ENCODE data around the gene BAG3. TPM values are rescaled to one million over a fixed set of nuclear protein-coding genes. Genes with fewer than 3 reads are reported as not detected.

BAG3 gene
- total and polyA plus RNA-seq, 9 of the 15 experiments (the other 6 are each of a cell fraction or from before 2014, with no cell fraction given), result 2.6 to 27.4 (median 7.2) TPM

- TF ChIP-seq MBD1 (CRISPR knock-in tag; IDR thresholded peaks at IDR 0.05) (no peak), ELF4 (CRISPR knock-in tag; IDR thresholded peaks at IDR 0.05) (0 out of 2 replicates have a peak, but pooled peaks have one; percentile 6)
Measured at GRCh38 chr10:119724593-119725516, 73.7 kb downstream of the BAG3 start (continued).

GRCh38 chr10:119725517-119725827 is 74.3 kb downstream of the BAG3 start:
- Histone ChIP-seq H3K36me3 (ENCODE audit: control insufficient read depth, insufficient read depth, low read length) (no peaks in the 10 kb centered on the region), H3K27me3 (ENCODE audit: control insufficient read depth in 2 of 2, insufficient read depth in 2 of 2, low read length in 2 of 2) (no peaks in the 10 kb centered on the region), H3K4me3 (peak overlapping the region; percentile 86), H3K27ac (ENCODE audit: extremely low read depth, low read depth, low read length) (peak overlapping the region; percentile 96), H3K79me2 (ENCODE audit: control insufficient read depth, insufficient read depth, low read length) (peaks cover 14% of the 10 kb centered on the region; the same call in 2 of the 3 replicates), H3K9ac (ENCODE audit: insufficient read depth in 1 of 2, low read depth in 2 of 2, low read length in 2 of 2) (peak overlapping the region; percentile 78 to 96), H2AFZ (ENCODE audit: low read depth, low read length) (peak overlapping the region; percentile 84), H3K4me2 (ENCODE audit: insufficient read depth, low read length) (peak overlapping the region; percentile 88), H3K9me3 (replicated peaks; ENCODE audit: control insufficient read depth, insufficient read depth, low read depth, low read length) (no peaks in the 10 kb centered on the region), H4K20me1 (replicated peaks; ENCODE audit: control insufficient read depth, insufficient read depth, low read length) (no peaks in the 10 kb centered on the region), H3K4me1 (replicated peaks in 1 of 2; ENCODE audit: control insufficient read depth in 2 of 2, insufficient read depth in 2 of 2, low read length in 2 of 2) (peaks cover 13 to 18% of the 10 kb centered on the region in 2 experiments), H3K9me1 (ENCODE audit: control insufficient read depth, insufficient read depth, low read length) (no peaks in the 10 kb centered on the region)
- POLR2A ChIA-PET, result interaction anchor here (0.9 to 1.5 kb wide), 6 partner anchors 10 to 54 kb away, joined by 3 to 6 read pairs (median 4); no protein-coding TSS in a partner anchor
- no TSS peak for BruUV-seq (replicated peaks)
- FAIRE-seq (peak; percentile 72), ATAC-seq (no peak), DNase-seq (ENCODE audit: extremely low read depth in 1 of 4, low spot score in 3 of 4) (no peak)
- CTCF ChIA-PET (ENCODE audit: low intra/inter-chr PET ratio), result no interaction called here
- in situ Hi-C loops (cut with MboI), result no loop called here
- WGBS (ENCODE audit: insufficient coverage, low coverage, missing lambda C conversion rate), result 7% methylated on average over 3 of the region's 32 CpGs
- intact Hi-C loops (cut with micrococcal nuclease), result loop anchor here (5.0 kb wide), 2 partner anchors 38 to 128 kb away; partner anchors contain the start of gene TIAL1
- TF ChIP-seq PHTF2 (CRISPR knock-in tag; IDR thresholded peaks at IDR 0.05) (no peak), POLR2A (conservative IDR thresholded peaks at IDR 0.05) (peak; percentile 92), PTRF (tag; IDR thresholded peaks at IDR 0.05) (no peak), BDP1 (IDR thresholded peaks at IDR 0.05; ENCODE audit: insufficient read depth, insufficient read length) (no peak), SUPT5H (IDR thresholded peaks at IDR 0.05) (peak; percentile 91), MBD1 (CRISPR knock-in tag; IDR thresholded peaks at IDR 0.05) (no peak), SIN3A (IDR thresholded peaks at IDR 0.05; ENCODE audit: borderline replicate concordance in 2 of 2, control insufficient read depth in 1 of 2, low read depth in 2 of 2, low read length in 2 of 2) (no peak), BHLHE40 (IDR thresholded peaks at IDR 0.05; ENCODE audit: low read length) (no peak), MAZ (CRISPR knock-in tag; conservative IDR thresholded peaks at IDR 0.05 in 1 of 2, IDR thresholded peaks at IDR 0.05 in 1 of 2) (peak in 1 of 2 experiments; percentile 82; a peak in 3 of 4 replicates), EHMT2 (IDR thresholded peaks at IDR 0.05) (no peak), ZFPM2 (CRISPR knock-in tag; IDR thresholded peaks at IDR 0.05) (no peak)
- TF ChIP-seq, protein P1, sequence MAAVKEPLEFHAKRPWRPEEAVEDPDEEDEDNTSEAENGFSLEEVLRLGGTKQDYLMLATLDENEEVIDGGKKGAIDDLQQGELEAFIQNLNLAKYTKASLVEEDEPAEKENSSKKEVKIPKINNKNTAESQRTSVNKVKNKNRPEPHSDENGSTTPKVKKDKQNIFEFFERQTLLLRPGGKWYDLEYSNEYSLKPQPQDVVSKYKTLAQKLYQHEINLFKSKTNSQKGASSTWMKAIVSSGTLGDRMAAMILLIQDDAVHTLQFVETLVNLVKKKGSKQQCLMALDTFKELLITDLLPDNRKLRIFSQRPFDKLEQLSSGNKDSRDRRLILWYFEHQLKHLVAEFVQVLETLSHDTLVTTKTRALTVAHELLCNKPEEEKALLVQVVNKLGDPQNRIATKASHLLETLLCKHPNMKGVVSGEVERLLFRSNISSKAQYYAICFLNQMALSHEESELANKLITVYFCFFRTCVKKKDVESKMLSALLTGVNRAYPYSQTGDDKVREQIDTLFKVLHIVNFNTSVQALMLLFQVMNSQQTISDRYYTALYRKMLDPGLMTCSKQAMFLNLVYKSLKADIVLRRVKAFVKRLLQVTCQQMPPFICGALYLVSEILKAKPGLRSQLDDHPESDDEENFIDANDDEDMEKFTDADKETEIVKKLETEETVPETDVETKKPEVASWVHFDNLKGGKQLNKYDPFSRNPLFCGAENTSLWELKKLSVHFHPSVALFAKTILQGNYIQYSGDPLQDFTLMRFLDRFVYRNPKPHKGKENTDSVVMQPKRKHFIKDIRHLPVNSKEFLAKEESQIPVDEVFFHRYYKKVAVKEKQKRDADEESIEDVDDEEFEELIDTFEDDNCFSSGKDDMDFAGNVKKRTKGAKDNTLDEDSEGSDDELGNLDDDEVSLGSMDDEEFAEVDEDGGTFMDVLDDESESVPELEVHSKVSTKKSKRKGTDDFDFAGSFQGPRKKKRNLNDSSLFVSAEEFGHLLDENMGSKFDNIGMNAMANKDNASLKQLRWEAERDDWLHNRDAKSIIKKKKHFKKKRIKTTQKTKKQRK (IDR thresholded peaks at IDR 0.05; ENCODE audit: borderline replicate concordance, low read depth, low read length), result no peak
